Measurements from ENCODE around the gene ANXA2. TPM values are rescaled to one million over a fixed set of nuclear protein-coding genes. Genes with fewer than 3 reads are reported as not detected.
A peak's percentile ranks its signal among the peaks of the same experiment; 100 is the strongest.

ANXA2 gene
- total and polyA plus RNA-seq, 8 donors: 123 to 476 (median 260) TPM

DNA sequence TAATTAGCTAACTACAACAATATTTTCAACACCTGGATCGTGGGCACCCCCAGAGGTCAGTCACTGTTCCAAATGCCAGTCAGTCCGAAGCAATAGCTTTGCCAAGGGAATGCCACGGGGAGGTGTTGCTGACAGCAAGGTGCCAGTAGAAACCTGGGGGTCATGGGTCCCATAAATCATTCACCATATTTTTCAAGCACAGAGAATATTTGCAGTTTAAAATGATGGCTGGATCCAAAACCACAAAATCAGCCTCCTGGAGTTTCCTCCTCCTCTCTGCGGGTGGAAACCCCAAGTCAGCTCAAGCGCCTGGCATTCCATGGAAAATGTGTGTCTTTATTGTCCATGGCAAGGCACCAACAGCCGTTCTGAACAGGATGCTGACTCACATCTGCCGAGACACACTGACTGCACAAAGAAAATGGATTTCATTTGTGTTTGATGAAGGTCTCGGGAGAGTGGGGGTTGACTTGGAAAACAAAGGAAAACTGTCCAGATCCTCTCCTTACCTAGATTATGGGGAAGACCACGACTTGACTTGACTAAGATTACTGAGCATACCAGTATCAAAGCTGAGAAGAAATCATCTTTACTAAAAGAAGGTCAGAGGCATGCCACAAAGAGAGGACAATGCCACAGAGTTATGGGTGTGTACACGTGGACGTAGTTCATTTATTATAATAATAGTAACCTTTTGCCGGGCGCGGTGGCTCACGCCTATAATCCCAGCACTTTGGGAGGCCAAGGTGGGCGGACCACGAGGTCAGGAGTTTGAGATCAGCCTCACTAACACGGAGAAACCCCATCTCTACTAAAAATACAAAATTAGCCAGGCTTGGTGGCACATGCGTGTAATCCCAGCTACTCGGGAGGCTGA lies 26.4 kb downstream of the ANXA2 start:
- H3K4me1 ChIP-seq: peaks cover 5 to 21% (median 13%) of the 10 kb centered on the region in 3 donors
- ATAC-seq: peak; percentile 61 to 80 (median 74)
- TF ChIP-seq, protein P1, sequence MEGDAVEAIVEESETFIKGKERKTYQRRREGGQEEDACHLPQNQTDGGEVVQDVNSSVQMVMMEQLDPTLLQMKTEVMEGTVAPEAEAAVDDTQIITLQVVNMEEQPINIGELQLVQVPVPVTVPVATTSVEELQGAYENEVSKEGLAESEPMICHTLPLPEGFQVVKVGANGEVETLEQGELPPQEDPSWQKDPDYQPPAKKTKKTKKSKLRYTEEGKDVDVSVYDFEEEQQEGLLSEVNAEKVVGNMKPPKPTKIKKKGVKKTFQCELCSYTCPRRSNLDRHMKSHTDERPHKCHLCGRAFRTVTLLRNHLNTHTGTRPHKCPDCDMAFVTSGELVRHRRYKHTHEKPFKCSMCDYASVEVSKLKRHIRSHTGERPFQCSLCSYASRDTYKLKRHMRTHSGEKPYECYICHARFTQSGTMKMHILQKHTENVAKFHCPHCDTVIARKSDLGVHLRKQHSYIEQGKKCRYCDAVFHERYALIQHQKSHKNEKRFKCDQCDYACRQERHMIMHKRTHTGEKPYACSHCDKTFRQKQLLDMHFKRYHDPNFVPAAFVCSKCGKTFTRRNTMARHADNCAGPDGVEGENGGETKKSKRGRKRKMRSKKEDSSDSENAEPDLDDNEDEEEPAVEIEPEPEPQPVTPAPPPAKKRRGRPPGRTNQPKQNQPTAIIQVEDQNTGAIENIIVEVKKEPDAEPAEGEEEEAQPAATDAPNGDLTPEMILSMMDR (IDR thresholded peaks at IDR 0.05): no peak
- H3K9me3 ChIP-seq: no peaks in the 10 kb centered on the region
- H3K27ac ChIP-seq: peak overlapping the region; percentile 35 to 81 (median 51)
- peaks cover 0 to 8% (median 0%) of the 10 kb centered on the region in 3 donors for H3K36me3 ChIP-seq
- no peak overlapping the region for H3K4me3 ChIP-seq
- H3K27me3 ChIP-seq: no peaks in the 10 kb centered on the region
- WGBS, 2 donors: 61 to 66% methylated on average over 20 of the region's 20 CpGs
- peak in 4 of 6 donors; percentile 48 to 67 (median 52) for DNase-seq
- intact Hi-C loops (cut with DNase I): no loop called here
- no peak for FAIRE-seq

DNA sequence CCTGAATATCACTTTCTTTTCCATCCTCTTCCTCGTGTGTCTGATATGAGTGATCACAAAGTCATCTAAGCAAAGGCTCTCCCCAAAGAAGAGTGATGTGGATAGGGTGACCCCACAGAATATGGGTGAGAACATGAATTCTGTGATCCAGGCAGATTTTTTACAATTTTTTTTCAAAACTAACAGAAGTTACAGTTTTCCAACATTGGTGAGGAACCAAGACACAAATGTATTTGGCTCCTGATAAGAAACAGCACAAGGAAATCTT lies 27.0 kb downstream of the ANXA2 start:
- H3K27ac ChIP-seq: peak overlapping the region in 3 of 4 donors; percentile 33 to 81 (median 48)
- H3K4me1 ChIP-seq: peaks cover 5 to 21% (median 13%) of the 10 kb centered on the region in 3 donors
- 54 to 55% methylated on average over 1 of the region's 1 CpG for WGBS, 2 donors
- intact Hi-C loops (cut with DNase I): no loop called here
- H3K36me3 ChIP-seq: peaks cover 0 to 2% (median 0%) of the 10 kb centered on the region in 3 donors
- TF ChIP-seq, protein P1 (IDR thresholded peaks at IDR 0.05): no peak
- ATAC-seq: no peak
- no peak overlapping the region for H3K4me3 ChIP-seq
- H3K27me3 ChIP-seq: no peaks in the 10 kb centered on the region
- no peaks in the 10 kb centered on the region for H3K9me3 ChIP-seq
- DNase-seq: no peak
- no peak for FAIRE-seq

DNA sequence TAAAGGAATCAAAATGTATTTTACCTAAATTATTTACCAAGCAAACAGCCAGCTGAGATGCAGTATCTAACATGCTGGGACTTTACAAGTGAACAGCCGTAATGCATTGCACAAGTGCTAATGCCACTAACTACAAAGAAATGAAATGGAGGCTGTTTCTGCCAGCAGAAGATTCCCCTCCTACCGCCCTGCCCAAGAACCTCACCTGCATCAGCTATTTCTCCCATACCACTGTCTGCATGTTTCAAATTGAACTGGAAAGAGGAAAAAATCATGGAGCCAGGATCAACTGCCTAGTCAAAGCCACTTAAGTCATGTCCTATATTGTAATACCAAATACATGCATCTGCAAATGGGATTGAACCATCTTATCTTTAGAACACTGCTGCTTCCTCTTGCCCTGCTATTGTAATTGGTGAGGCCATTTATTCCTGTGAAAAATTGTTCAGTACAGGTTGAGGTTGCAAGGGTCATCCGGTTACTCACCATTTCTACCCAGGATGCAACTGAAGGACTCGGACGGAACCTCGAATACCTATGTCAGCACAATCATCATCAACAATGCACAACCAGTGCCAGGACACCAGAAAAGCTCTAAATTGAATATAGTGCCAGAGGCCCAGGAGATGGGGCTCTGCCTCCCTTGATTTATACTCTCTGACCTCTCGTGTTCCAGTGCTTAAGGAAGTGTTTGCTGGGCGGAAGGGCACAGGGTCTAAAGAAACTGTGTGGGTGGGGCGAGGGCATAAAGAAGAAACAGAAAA lies 27.5 kb downstream of the ANXA2 start:
- FAIRE-seq (no peak), DNase-seq (no peak), ATAC-seq (peak in 1 of 4 donors; percentile 4)
- intact Hi-C loops (cut with DNase I): no loop called here
- 74 to 78% methylated on average over 9 of the region's 9 CpGs for WGBS, 2 donors
- Histone ChIP-seq H3K36me3 (no peaks in the 10 kb centered on the region), H3K4me1 (peaks cover 5 to 21% (median 13%) of the 10 kb centered on the region in 3 donors), H3K27me3 (no peaks in the 10 kb centered on the region), H3K9me3 (no peaks in the 10 kb centered on the region), H3K27ac (peak overlapping the region in 3 of 4 donors; percentile 33 to 81 (median 48)), H3K4me3 (no peak overlapping the region)
- TF ChIP-seq, protein P1 (IDR thresholded peaks at IDR 0.05): no peak

DNA sequence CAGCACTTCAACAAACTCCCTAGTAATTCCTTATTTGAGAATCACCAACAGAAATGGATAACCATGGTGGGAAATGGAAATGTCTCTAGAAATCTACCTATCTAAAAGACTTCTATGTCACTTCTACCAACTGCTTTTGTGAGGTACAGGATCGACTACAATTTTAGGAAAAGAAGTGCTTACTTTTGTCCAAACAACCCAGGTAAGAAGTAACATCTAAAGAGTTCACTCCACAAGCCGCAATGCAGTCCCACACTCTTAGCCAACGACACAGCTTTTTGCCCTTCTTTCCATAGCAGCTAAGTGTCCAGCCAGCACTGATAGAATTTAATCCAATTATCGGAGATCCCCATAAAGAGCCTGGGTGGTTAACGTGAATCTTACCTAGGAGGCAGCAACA lies 28.1 kb downstream of the ANXA2 start:
- Histone ChIP-seq H3K36me3 (no peaks in the 10 kb centered on the region), H3K4me3 (no peak overlapping the region), H3K27ac (no peak overlapping the region), H3K9me3 (no peaks in the 10 kb centered on the region), H3K4me1 (peaks cover 5 to 15% (median 9%) of the 10 kb centered on the region in 3 donors), H3K27me3 (no peaks in the 10 kb centered on the region)
- FAIRE-seq (no peak), DNase-seq (no peak), ATAC-seq (no peak)
- WGBS, 2 donors: 83 to 85% methylated on average over 5 of the region's 5 CpGs
- intact Hi-C loops (cut with DNase I): no loop called here
- TF ChIP-seq, protein P1 (IDR thresholded peaks at IDR 0.05): no peak

Data from pancreas (tissue), 10 donors.